Upper lobe of left lung (tissue), 6 donors: ENCODE results near the gene DNAH1. TPM values are rescaled to one million over a fixed set of nuclear protein-coding genes. Genes with fewer than 3 reads are reported as not detected.
A peak's percentile ranks its signal among the peaks of the same experiment; 100 is the strongest.

Experiments
- ATAC-seq, 2 donors: fragments of 200-7000 bp; cut with Tn5 transposase; one replicate each; pipeline ENCODE4 v1.9.1; 2022; ENCODE audit warnings: mild to moderate bottlenecking in 2 of 2, moderate library complexity in 2 of 2; ENCODE audit not compliant: low FRiP score in 2 of 2
- DNase-seq, 2 donors: peaks; one replicate each; pipeline ENCODE4 v3.0.0-alpha.2; 2019 to 2020
- H3K27ac ChIP-seq, 4 donors: fragments of 200-600 bp; sonication (generic); one replicate each; pipeline ENCODE4 v1.5.1; 2016 to 2019
- H3K27me3 ChIP-seq, 4 donors: fragments of 200-600 bp; sonication (generic); one replicate each; pipeline ENCODE4 v1.5.1; 2017 to 2019
- H3K36me3 ChIP-seq, 4 donors: fragments of 200-600 bp; sonication (generic); one replicate each; pipeline ENCODE4 v1.5.1; 2016 to 2019
- H3K4me1 ChIP-seq, 4 donors: fragments of 200-600 bp; sonication (generic); one replicate each; pipeline ENCODE4 v1.5.1; 2018 to 2019
- H3K4me3 ChIP-seq, 4 donors: fragments of 200-600 bp; sonication (generic); one replicate each; pipeline ENCODE4 v1.5.1; 2017 to 2019; ENCODE audit warnings: mild to moderate bottlenecking in 2 of 4, moderate library complexity in 1 of 4
- H3K9me3 ChIP-seq, 4 donors: fragments of 200-600 bp; sonication (generic); one replicate each; pipeline ENCODE4 v1.5.1; 2018 to 2019
- CTCF ChIP-seq, 6 experiments: fragments of 450-650 bp in 4 of 6; fragments of 200-600 bp in 2 of 6; sonication (generic) in 2 of 6; IDR thresholded peaks; one replicate each; pipeline ENCODE4 v1.5.1; 2016 to 2019; ENCODE audit warnings: antibody characterized with exemption in 6 of 6
- EP300 ChIP-seq, 4 donors: sonication (generic); formaldehyde crosslinking; IDR thresholded peaks; one replicate each; pipeline ENCODE4 v1.5.1; 2017; ENCODE audit warnings: antibody characterized with exemption in 4 of 4, control low read depth in 2 of 4
- POLR2A ChIP-seq, 4 donors: fragments of 450-650 bp; IDR thresholded peaks; one replicate each; pipeline ENCODE4 v1.5.1; 2016 to 2017; ENCODE audit warnings: antibody characterized with exemption in 4 of 4, mild to moderate bottlenecking in 2 of 4
- POLR2AphosphoS5 ChIP-seq, 2 donors: sonication (generic); formaldehyde crosslinking; IDR thresholded peaks; one replicate each; pipeline ENCODE4 v1.5.1; 2017; ENCODE audit warnings: antibody characterized with exemption in 2 of 2
- WGBS, 2 donors: methylation state at CpG; one replicate each; pipeline ENCODE4 v1.1.5; 2017 to 2018; 5-methylcytosine and 5-hydroxymethylcytosine counted together
- total RNA-seq, 6 donors: library from RNA; depleted of rRNA in 4 of 6; stranded (reverse); fragments of >200 nt in 4 of 6; gene quantifications; one replicate each; pipeline versions ENCODE4 v1.1.0 to v1.2.1, GENCODE V29; 2016 to 2021
- donor health status: DM: no; HTN: no; CAD: no; lungs with moderate emphysema.
- donor health status: DM: no; HTN: yes; CAD: no; lungs with severe emphysema.

Gene DNAH1
- total RNA-seq, 6 donors from 2014 or later, result 10.8 to 67.1 (median 22.4) TPM

- 90 to 92% methylated on average over 2 of the region's 2 CpGs for WGBS, 2 donors
- Histone ChIP-seq H3K9me3 (no peaks in the 10 kb centered on the region), H3K27me3 (no peaks in the 10 kb centered on the region), H3K4me1 (peaks cover 19 to 27% (median 22%) of the 10 kb centered on the region in 4 donors), H3K36me3 (peaks cover 0 to 7% (median 3%) of the 10 kb centered on the region in 4 donors), H3K4me3 (no peak overlapping the region), H3K27ac (peak overlapping the region; percentile 2 to 50 (median 28))
- TF ChIP-seq CTCF (IDR thresholded peaks at IDR 0.05), result no peak
- TF ChIP-seq POLR2AphosphoS5 (IDR thresholded peaks at IDR 0.05), result no peak
- no peak for TF ChIP-seq EP300 (IDR thresholded peaks at IDR 0.05)
- TF ChIP-seq POLR2A (IDR thresholded peaks at IDR 0.05), result no peak
- DNase-seq, result no peak
- no peak for ATAC-seq
Measured at GRCh38 chr3:52313188-52313773, 2.8 kb upstream of the DNAH1 start.

GRCh38 chr3:52313774-52314188, 2.3 kb upstream of the DNAH1 start:
- H3K27ac ChIP-seq, result peak overlapping the region in 3 of 4 donors; percentile 2 to 50 (median 49)
- DNase-seq (peak in 1 of 2 donors; percentile 61), ATAC-seq (peak in 1 of 2 donors; percentile 76)
- H3K9me3 ChIP-seq, result no peaks in the 10 kb centered on the region
- TF ChIP-seq POLR2AphosphoS5 (IDR thresholded peaks at IDR 0.05), result peak in 1 of 2 donors; percentile 10
- TF ChIP-seq POLR2A (IDR thresholded peaks at IDR 0.05), result no peak
- TF ChIP-seq EP300 (IDR thresholded peaks at IDR 0.05), result peak in 1 of 4 donors; percentile 6
- H3K27me3 ChIP-seq, result no peaks in the 10 kb centered on the region
- 40 to 62% methylated on average over 4 of the region's 4 CpGs for WGBS, 2 donors
- H3K36me3 ChIP-seq, result peaks cover 0 to 7% (median 3%) of the 10 kb centered on the region in 4 donors
- peaks cover 19 to 31% (median 22%) of the 10 kb centered on the region in 4 donors for H3K4me1 ChIP-seq
- H3K4me3 ChIP-seq, result no peak overlapping the region

- 92% methylated on average over 3 of the region's 3 CpGs for WGBS, 2 donors
- H3K36me3 ChIP-seq, result peaks cover 0 to 7% (median 3%) of the 10 kb centered on the region in 4 donors
- H3K27me3 ChIP-seq, result no peaks in the 10 kb centered on the region
- ATAC-seq (no peak), DNase-seq (peak in 1 of 2 donors; percentile 37)
- TF ChIP-seq POLR2AphosphoS5 (IDR thresholded peaks at IDR 0.05), result no peak
- no peak for TF ChIP-seq CTCF (IDR thresholded peaks at IDR 0.05)
- TF ChIP-seq POLR2A (IDR thresholded peaks at IDR 0.05), result no peak
- TF ChIP-seq EP300 (IDR thresholded peaks at IDR 0.05), result no peak
- H3K9me3 ChIP-seq, result no peaks in the 10 kb centered on the region
- H3K4me3 ChIP-seq, result no peak overlapping the region
- H3K27ac ChIP-seq, result peak overlapping the region in 2 of 4 donors; percentile 49 to 50
- peaks cover 19 to 31% (median 22%) of the 10 kb centered on the region in 4 donors for H3K4me1 ChIP-seq
Measured at GRCh38 chr3:52314489-52314888, 1.6 kb upstream of the DNAH1 start.

GRCh38 chr3:52315006-52315405, 1.1 kb upstream of the DNAH1 start:
- ATAC-seq (no peak), DNase-seq (no peak)
- Histone ChIP-seq H3K36me3 (peaks cover 0 to 3% (median 1%) of the 10 kb centered on the region in 4 donors), H3K4me3 (no peak overlapping the region), H3K4me1 (peaks cover 19 to 31% (median 22%) of the 10 kb centered on the region in 4 donors), H3K9me3 (no peaks in the 10 kb centered on the region), H3K27me3 (no peaks in the 10 kb centered on the region), H3K27ac (no peak overlapping the region)
- 92 to 94% methylated on average over 5 to 6 of the region's 6 CpGs for WGBS, 2 donors
- TF ChIP-seq POLR2AphosphoS5 (IDR thresholded peaks at IDR 0.05), result no peak
- no peak for TF ChIP-seq EP300 (IDR thresholded peaks at IDR 0.05)
- TF ChIP-seq POLR2A (IDR thresholded peaks at IDR 0.05), result no peak
- TF ChIP-seq CTCF (IDR thresholded peaks at IDR 0.05), result no peak

- Histone ChIP-seq H3K36me3 (no peaks in the 10 kb centered on the region), H3K27ac (peak overlapping the region in 3 of 4 donors; percentile 12 to 50 (median 34)), H3K4me1 (peaks cover 19 to 31% (median 22%) of the 10 kb centered on the region in 4 donors), H3K4me3 (peak overlapping the region; percentile 14 to 50 (median 34)), H3K9me3 (no peaks in the 10 kb centered on the region), H3K27me3 (no peaks in the 10 kb centered on the region)
- peak; percentile 81 to 94 for DNase-seq
- WGBS, 2 donors, result 5 to 34% methylated on average over 27 to 42 of the region's 45 CpGs
- ATAC-seq, result peak; percentile 82 to 88
- TF ChIP-seq POLR2AphosphoS5 (IDR thresholded peaks at IDR 0.05) (peak in 1 of 2 donors; percentile 16), CTCF (IDR thresholded peaks at IDR 0.05) (no peak), EP300 (IDR thresholded peaks at IDR 0.05) (no peak), POLR2A (IDR thresholded peaks at IDR 0.05) (no peak)
Measured at GRCh38 chr3:52317208-52318000, 1.3 kb downstream of the DNAH1 start.
